ENCODE data around the gene TMEM87A.
"Not testable (repeated sequence)": the region's sequence is repeated elsewhere in the genome, so short reads cannot be mapped to it uniquely, and the experiment has no call there.

The TMEM87A gene

GRCh38 chr15:42272939-42273899 is at the start of gene TMEM87A, which contains the start of gene GANC:
Gene TMEM87A, minus strand, starts transcription at chr15:42273433. Its CDS starts 35 bp downstream, at chr15:42273398.
Gene GANC, plus strand, starts transcription at chr15:42273201. Its CDS starts 1,281 bp downstream, at chr15:42274482.
- Histone ChIP-seq H3K27ac (ENCODE audit: low read depth, low read length) (peak within 1 kb of the TSS; percentile 100), H3K27me3 (ENCODE audit: control insufficient read depth in 5 of 5, insufficient read depth in 4 of 5, low read length in 5 of 5) (no peaks in the 10 kb centered on the region), H3K9ac (ENCODE audit: low read length in 5 of 5) (peak within 1 kb of the TSS; percentile 91 to 97 (median 95)), H3K36me3 (ENCODE audit: control insufficient read depth in 5 of 5, insufficient read depth in 5 of 5, low read length in 5 of 5) (peaks cover 0 to 5% (median 0%) of the 10 kb centered on the region in 5 donors), H3K4me3 (ENCODE audit: low read depth in 1 of 5, low read length in 5 of 5) (peak within 1 kb of the TSS; percentile 86 to 99 (median 97)), H3K9me3 (ENCODE audit: control insufficient read depth in 5 of 5, low read length in 5 of 5) (no peaks in the 10 kb centered on the region), H3K4me1 (ENCODE audit: control insufficient read depth in 5 of 5, insufficient read depth in 5 of 5, low read length in 5 of 5) (peaks cover 2 to 55% (median 51%) of the 10 kb centered on the region in 5 donors)

GRCh38 chr15:42319206-42319605 is 46.0 kb upstream of the TMEM87A start:
- Histone ChIP-seq H3K9me3 (ENCODE audit: control insufficient read depth in 5 of 5, low read length in 5 of 5) (no peaks in the 10 kb centered on the region), H3K36me3 (ENCODE audit: control insufficient read depth in 5 of 5, insufficient read depth in 5 of 5, low read length in 5 of 5) (peaks cover 12 to 29% (median 23%) of the 10 kb centered on the region in 5 donors), H3K9ac (ENCODE audit: low read length in 5 of 5) (no peak overlapping the region), H3K4me1 (ENCODE audit: control insufficient read depth in 5 of 5, insufficient read depth in 5 of 5, low read length in 5 of 5) (no peaks in the 10 kb centered on the region), H3K4me3 (ENCODE audit: low read depth in 1 of 5, low read length in 5 of 5) (no peak overlapping the region), H3K27me3 (ENCODE audit: control insufficient read depth in 5 of 5, insufficient read depth in 4 of 5, low read length in 5 of 5) (no peaks in the 10 kb centered on the region), H3K27ac (ENCODE audit: low read depth, low read length) (no peak overlapping the region)

GRCh38 chr15:42316282-42316805 is 43.1 kb upstream of the TMEM87A start:
- H3K9me3 ChIP-seq (ENCODE audit: control insufficient read depth in 5 of 5, low read length in 5 of 5); H3K27me3 ChIP-seq (ENCODE audit: control insufficient read depth in 5 of 5, insufficient read depth in 4 of 5, low read length in 5 of 5); H3K4me1 ChIP-seq (ENCODE audit: control insufficient read depth in 5 of 5, insufficient read depth in 5 of 5, low read length in 5 of 5); H3K4me3 ChIP-seq (ENCODE audit: low read depth in 1 of 5, low read length in 5 of 5); H3K9ac ChIP-seq (ENCODE audit: low read length in 5 of 5); H3K27ac ChIP-seq (ENCODE audit: low read depth, low read length): not testable (repeated sequence)
- H3K36me3 ChIP-seq (ENCODE audit: control insufficient read depth in 5 of 5, insufficient read depth in 5 of 5, low read length in 5 of 5): peaks cover 10 to 24% (median 14%) of the 10 kb centered on the region in 5 donors

GRCh38 chr15:42315521-42315920 is 42.3 kb upstream of the TMEM87A start:
- no peaks in the 10 kb centered on the region for H3K9me3 ChIP-seq (ENCODE audit: control insufficient read depth in 5 of 5, low read length in 5 of 5)
- H3K4me3 ChIP-seq (ENCODE audit: low read depth in 1 of 5, low read length in 5 of 5): no peak overlapping the region
- no peak overlapping the region for H3K27ac ChIP-seq (ENCODE audit: low read depth, low read length)
- H3K9ac ChIP-seq (ENCODE audit: low read length in 5 of 5): no peak overlapping the region
- H3K4me1 ChIP-seq (ENCODE audit: control insufficient read depth in 5 of 5, insufficient read depth in 5 of 5, low read length in 5 of 5): no peaks in the 10 kb centered on the region
- H3K36me3 ChIP-seq (ENCODE audit: control insufficient read depth in 5 of 5, insufficient read depth in 5 of 5, low read length in 5 of 5): peaks cover 18 to 29% (median 20%) of the 10 kb centered on the region in 5 donors
- H3K27me3 ChIP-seq (ENCODE audit: control insufficient read depth in 5 of 5, insufficient read depth in 4 of 5, low read length in 5 of 5): no peaks in the 10 kb centered on the region

- H3K27me3 ChIP-seq (ENCODE audit: control insufficient read depth in 5 of 5, insufficient read depth in 4 of 5, low read length in 5 of 5): no peaks in the 10 kb centered on the region
- H3K27ac ChIP-seq (ENCODE audit: low read depth, low read length): no peak overlapping the region
- no peaks in the 10 kb centered on the region for H3K4me1 ChIP-seq (ENCODE audit: control insufficient read depth in 5 of 5, insufficient read depth in 5 of 5, low read length in 5 of 5)
- H3K36me3 ChIP-seq (ENCODE audit: control insufficient read depth in 5 of 5, insufficient read depth in 5 of 5, low read length in 5 of 5): peaks cover 22 to 36% (median 26%) of the 10 kb centered on the region in 5 donors
- no peak overlapping the region for H3K4me3 ChIP-seq (ENCODE audit: low read depth in 1 of 5, low read length in 5 of 5)
- no peak overlapping the region for H3K9ac ChIP-seq (ENCODE audit: low read length in 5 of 5)
- H3K9me3 ChIP-seq (ENCODE audit: control insufficient read depth in 5 of 5, low read length in 5 of 5): no peaks in the 10 kb centered on the region
These were observed 41.6 kb upstream of the TMEM87A start for GRCh38 chr15:42314818-42315217.

GRCh38 chr15:42313463-42313862 is 40.2 kb upstream of the TMEM87A start:
- Histone ChIP-seq H3K9ac (ENCODE audit: low read length in 5 of 5) (no peak overlapping the region), H3K4me3 (ENCODE audit: low read depth in 1 of 5, low read length in 5 of 5) (no peak overlapping the region), H3K36me3 (ENCODE audit: control insufficient read depth in 5 of 5, insufficient read depth in 5 of 5, low read length in 5 of 5) (peaks cover 25 to 49% (median 38%) of the 10 kb centered on the region in 5 donors), H3K27ac (ENCODE audit: low read depth, low read length) (no peak overlapping the region), H3K4me1 (ENCODE audit: control insufficient read depth in 5 of 5, insufficient read depth in 5 of 5, low read length in 5 of 5) (no peaks in the 10 kb centered on the region), H3K9me3 (ENCODE audit: control insufficient read depth in 5 of 5, low read length in 5 of 5) (no peaks in the 10 kb centered on the region), H3K27me3 (ENCODE audit: control insufficient read depth in 5 of 5, insufficient read depth in 4 of 5, low read length in 5 of 5) (no peaks in the 10 kb centered on the region)

GRCh38 chr15:42306681-42307080 is 33.4 kb upstream of the TMEM87A start:
- Histone ChIP-seq H3K9me3 (ENCODE audit: control insufficient read depth in 5 of 5, low read length in 5 of 5) (no peaks in the 10 kb centered on the region), H3K4me1 (ENCODE audit: control insufficient read depth in 5 of 5, insufficient read depth in 5 of 5, low read length in 5 of 5) (no peaks in the 10 kb centered on the region), H3K27ac (ENCODE audit: low read depth, low read length) (no peak overlapping the region), H3K9ac (ENCODE audit: low read length in 5 of 5) (no peak overlapping the region), H3K36me3 (ENCODE audit: control insufficient read depth in 5 of 5, insufficient read depth in 5 of 5, low read length in 5 of 5) (peaks cover 29 to 52% (median 39%) of the 10 kb centered on the region in 5 donors), H3K4me3 (ENCODE audit: low read depth in 1 of 5, low read length in 5 of 5) (no peak overlapping the region), H3K27me3 (ENCODE audit: control insufficient read depth in 5 of 5, insufficient read depth in 4 of 5, low read length in 5 of 5) (no peaks in the 10 kb centered on the region)

- H3K4me3 ChIP-seq (ENCODE audit: low read depth in 1 of 5, low read length in 5 of 5); H3K9me3 ChIP-seq (ENCODE audit: control insufficient read depth in 5 of 5, low read length in 5 of 5); H3K4me1 ChIP-seq (ENCODE audit: control insufficient read depth in 5 of 5, insufficient read depth in 5 of 5, low read length in 5 of 5); H3K9ac ChIP-seq (ENCODE audit: low read length in 5 of 5); H3K27me3 ChIP-seq (ENCODE audit: control insufficient read depth in 5 of 5, insufficient read depth in 4 of 5, low read length in 5 of 5); H3K27ac ChIP-seq (ENCODE audit: low read depth, low read length): not testable (repeated sequence)
- H3K36me3 ChIP-seq (ENCODE audit: control insufficient read depth in 5 of 5, insufficient read depth in 5 of 5, low read length in 5 of 5): peaks cover 6 to 21% (median 12%) of the 10 kb centered on the region in 5 donors
These were observed 27.8 kb upstream of the TMEM87A start for GRCh38 chr15:42301004-42301403.

GRCh38 chr15:42289166-42289565 is 15.9 kb upstream of the TMEM87A start:
- Histone ChIP-seq H3K9ac (ENCODE audit: low read length in 5 of 5) (no peak overlapping the region), H3K4me3 (ENCODE audit: low read depth in 1 of 5, low read length in 5 of 5) (no peak overlapping the region), H3K36me3 (ENCODE audit: control insufficient read depth in 5 of 5, insufficient read depth in 5 of 5, low read length in 5 of 5) (peaks cover 41 to 73% (median 52%) of the 10 kb centered on the region in 5 donors), H3K27ac (ENCODE audit: low read depth, low read length) (no peak overlapping the region), H3K4me1 (ENCODE audit: control insufficient read depth in 5 of 5, insufficient read depth in 5 of 5, low read length in 5 of 5) (no peaks in the 10 kb centered on the region), H3K9me3 (ENCODE audit: control insufficient read depth in 5 of 5, low read length in 5 of 5) (no peaks in the 10 kb centered on the region), H3K27me3 (ENCODE audit: control insufficient read depth in 5 of 5, insufficient read depth in 4 of 5, low read length in 5 of 5) (no peaks in the 10 kb centered on the region)

- no peaks in the 10 kb centered on the region for H3K27me3 ChIP-seq (ENCODE audit: control insufficient read depth in 5 of 5, insufficient read depth in 4 of 5, low read length in 5 of 5)
- H3K4me3 ChIP-seq (ENCODE audit: low read depth in 1 of 5, low read length in 5 of 5): no peak overlapping the region
- H3K4me1 ChIP-seq (ENCODE audit: control insufficient read depth in 5 of 5, insufficient read depth in 5 of 5, low read length in 5 of 5): no peaks in the 10 kb centered on the region
- H3K9me3 ChIP-seq (ENCODE audit: control insufficient read depth in 5 of 5, low read length in 5 of 5): no peaks in the 10 kb centered on the region
- peaks cover 36 to 70% (median 52%) of the 10 kb centered on the region in 5 donors for H3K36me3 ChIP-seq (ENCODE audit: control insufficient read depth in 5 of 5, insufficient read depth in 5 of 5, low read length in 5 of 5)
- no peak overlapping the region for H3K27ac ChIP-seq (ENCODE audit: low read depth, low read length)
- H3K9ac ChIP-seq (ENCODE audit: low read length in 5 of 5): no peak overlapping the region
These were observed 14.7 kb upstream of the TMEM87A start for GRCh38 chr15:42287931-42288330.

Measured in subcutaneous abdominal adipose tissue (tissue), 5 donors.